AML-193 (cell line): Measurements from ENCODE around the gene DR1.
A peak's percentile ranks its signal among the peaks of the same experiment; 100 is the strongest.

Experiments used
- DNase-seq, 2 experiments: peaks; one replicate each; lab custom pipeline; 2025; lab: John Stamatoyannopoulos, UW

The DR1 gene

GRCh38 chr1:93345633-93346420 lies at the start of gene DR1:
DR1 (plus strand) TSS chr1:93345907; CDS start chr1:93346646, 739 bp downstream.
- DNase-seq: peak; percentile 62 to 65

- no peak for DNase-seq
Observed at GRCh38 chr1:93296555-93297154, 49.1 kb upstream of the DR1 start.

GRCh38 chr1:93301131-93301530 lies 44.6 kb upstream of the DR1 start:
- DNase-seq: no peak

- no peak for DNase-seq
Observed at GRCh38 chr1:93302078-93302477, 43.6 kb upstream of the DR1 start.

GRCh38 chr1:93304716-93305138 lies 41.0 kb upstream of the DR1 start:
- peak; percentile 45 to 69 for DNase-seq

- DNase-seq: no peak
Observed at GRCh38 chr1:93306920-93307319, 38.8 kb upstream of the DR1 start.

GRCh38 chr1:93313026-93313425 lies 32.7 kb upstream of the DR1 start:
- DNase-seq: no peak

- peak; percentile 63 for DNase-seq
Observed at GRCh38 chr1:93317207-93317606, 28.5 kb upstream of the DR1 start.

GRCh38 chr1:93317943-93318342 lies 27.8 kb upstream of the DR1 start:
- no peak for DNase-seq

- no peak for DNase-seq
Observed at GRCh38 chr1:93321720-93322119, 24.0 kb upstream of the DR1 start.

- no peak for DNase-seq
Observed at GRCh38 chr1:93322349-93322748, 23.4 kb upstream of the DR1 start.

- no peak for DNase-seq
Observed at GRCh38 chr1:93323185-93323820, 22.4 kb upstream of the DR1 start.

GRCh38 chr1:93324486-93325464 lies 20.9 kb upstream of the DR1 start:
- no peak for DNase-seq

- DNase-seq: no peak
Observed at GRCh38 chr1:93328809-93329760, 16.6 kb upstream of the DR1 start.

- DNase-seq: no peak
Observed at GRCh38 chr1:93330196-93330595, 15.5 kb upstream of the DR1 start.

GRCh38 chr1:93330617-93331016 lies 15.1 kb upstream of the DR1 start:
- no peak for DNase-seq

- DNase-seq: no peak
Observed at GRCh38 chr1:93331412-93331811, 14.3 kb upstream of the DR1 start.

GRCh38 chr1:93332368-93332767 lies 13.3 kb upstream of the DR1 start:
- no peak for DNase-seq

GRCh38 chr1:93338387-93339146 lies 7.1 kb upstream of the DR1 start:
- DNase-seq: no peak

GRCh38 chr1:93339171-93339697 lies 6.5 kb upstream of the DR1 start:
- no peak for DNase-seq
